Colonic mucosa (tissue), 4 donors: ENCODE results near the gene HK3. TPM values are rescaled to one million over a fixed set of nuclear protein-coding genes. Genes with fewer than 3 reads are reported as not detected.

Experiments used
- DNase-seq: peaks from one replicate; pipeline ENCODE4 v3.0.0-alpha.2; 2020
- H3K27ac ChIP-seq: fragments of 200-600 bp; one replicate; pipeline ENCODE4 v1.8.0; 2021
- H3K27me3 ChIP-seq: fragments of 200-600 bp; one replicate; pipeline ENCODE4 v1.8.0; 2021
- H3K36me3 ChIP-seq: fragments of 200-600 bp; one replicate; pipeline ENCODE4 v1.8.0; 2021
- H3K4me1 ChIP-seq: fragments of 200-600 bp; one replicate; pipeline ENCODE4 v1.8.0; 2021; ENCODE audit warnings: mild to moderate bottlenecking
- H3K4me3 ChIP-seq: fragments of 200-600 bp; one replicate; pipeline ENCODE4 v1.8.0; 2021
- H3K9ac ChIP-seq, 2 donors: one replicate each; pipeline ENCODE4 v1.7.0; 2013; ENCODE audit warnings: control low read depth in 2 of 2, low read depth in 2 of 2, low read length in 2 of 2
- H3K9me3 ChIP-seq: fragments of 200-600 bp; one replicate; pipeline ENCODE4 v1.8.0; 2021
- intact Hi-C: fragments of 100-400 bp; cut with DNase I; formaldehyde crosslinking; loops from one replicate; pipeline ENCODE4 v1.14.1; 2022
- total RNA-seq, 2 donors: library from RNA; stranded (reverse); fragmentation: NEBNext Ultra II Directional in 1 of 2; extraction: Animal tissue kit (Norgen Biotek cat#: 25700) in 1 of 2; gene quantifications; one replicate each; pipeline ENCODE4 v1.2.1, GENCODE V29; 2021
- TF ChIP-seq, protein P1 (sequence below): fragments of 200-600 bp; IDR thresholded peaks from one replicate; pipeline ENCODE4 v1.8.0; 2022; ENCODE audit warnings: antibody characterized with exemption, mild to moderate bottlenecking
- donor health status: healthy.
- donor health status: DM: no; HTN: no; CAD: no.
- donor health status: DM: no; HTN: no; CAD: no.

Gene HK3
- total RNA-seq, 2 donors from 2014 or later: 1.6 to 3.0 TPM

DNA sequence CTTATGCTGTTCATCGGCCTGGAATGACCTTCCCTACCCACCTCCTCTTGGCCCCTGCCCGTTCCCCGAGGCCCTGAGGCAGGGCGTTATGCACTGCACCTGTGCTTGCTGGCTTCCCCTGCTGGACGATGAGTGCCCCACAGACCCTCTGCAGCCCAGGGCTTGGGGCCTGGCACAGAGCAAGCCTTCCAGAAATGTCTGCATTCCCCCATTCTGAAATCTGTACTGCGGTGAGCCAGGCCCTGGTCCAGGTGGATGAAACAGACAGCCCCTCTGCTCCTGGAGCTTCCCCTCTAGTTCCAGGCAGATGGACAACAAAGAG, 53.8 kb downstream of the HK3 start:
- H3K4me1 ChIP-seq: no peaks in the 10 kb centered on the region
- no peaks in the 10 kb centered on the region for H3K27me3 ChIP-seq
- no peak for DNase-seq
- no peaks in the 10 kb centered on the region for H3K9me3 ChIP-seq
- H3K9ac ChIP-seq: no peak overlapping the region
- H3K27ac ChIP-seq: no peak overlapping the region
- intact Hi-C loops: no loop called here
- TF ChIP-seq, protein P1, sequence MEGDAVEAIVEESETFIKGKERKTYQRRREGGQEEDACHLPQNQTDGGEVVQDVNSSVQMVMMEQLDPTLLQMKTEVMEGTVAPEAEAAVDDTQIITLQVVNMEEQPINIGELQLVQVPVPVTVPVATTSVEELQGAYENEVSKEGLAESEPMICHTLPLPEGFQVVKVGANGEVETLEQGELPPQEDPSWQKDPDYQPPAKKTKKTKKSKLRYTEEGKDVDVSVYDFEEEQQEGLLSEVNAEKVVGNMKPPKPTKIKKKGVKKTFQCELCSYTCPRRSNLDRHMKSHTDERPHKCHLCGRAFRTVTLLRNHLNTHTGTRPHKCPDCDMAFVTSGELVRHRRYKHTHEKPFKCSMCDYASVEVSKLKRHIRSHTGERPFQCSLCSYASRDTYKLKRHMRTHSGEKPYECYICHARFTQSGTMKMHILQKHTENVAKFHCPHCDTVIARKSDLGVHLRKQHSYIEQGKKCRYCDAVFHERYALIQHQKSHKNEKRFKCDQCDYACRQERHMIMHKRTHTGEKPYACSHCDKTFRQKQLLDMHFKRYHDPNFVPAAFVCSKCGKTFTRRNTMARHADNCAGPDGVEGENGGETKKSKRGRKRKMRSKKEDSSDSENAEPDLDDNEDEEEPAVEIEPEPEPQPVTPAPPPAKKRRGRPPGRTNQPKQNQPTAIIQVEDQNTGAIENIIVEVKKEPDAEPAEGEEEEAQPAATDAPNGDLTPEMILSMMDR: no peak
- H3K4me3 ChIP-seq: no peak overlapping the region
- H3K36me3 ChIP-seq: no peaks in the 10 kb centered on the region

DNA sequence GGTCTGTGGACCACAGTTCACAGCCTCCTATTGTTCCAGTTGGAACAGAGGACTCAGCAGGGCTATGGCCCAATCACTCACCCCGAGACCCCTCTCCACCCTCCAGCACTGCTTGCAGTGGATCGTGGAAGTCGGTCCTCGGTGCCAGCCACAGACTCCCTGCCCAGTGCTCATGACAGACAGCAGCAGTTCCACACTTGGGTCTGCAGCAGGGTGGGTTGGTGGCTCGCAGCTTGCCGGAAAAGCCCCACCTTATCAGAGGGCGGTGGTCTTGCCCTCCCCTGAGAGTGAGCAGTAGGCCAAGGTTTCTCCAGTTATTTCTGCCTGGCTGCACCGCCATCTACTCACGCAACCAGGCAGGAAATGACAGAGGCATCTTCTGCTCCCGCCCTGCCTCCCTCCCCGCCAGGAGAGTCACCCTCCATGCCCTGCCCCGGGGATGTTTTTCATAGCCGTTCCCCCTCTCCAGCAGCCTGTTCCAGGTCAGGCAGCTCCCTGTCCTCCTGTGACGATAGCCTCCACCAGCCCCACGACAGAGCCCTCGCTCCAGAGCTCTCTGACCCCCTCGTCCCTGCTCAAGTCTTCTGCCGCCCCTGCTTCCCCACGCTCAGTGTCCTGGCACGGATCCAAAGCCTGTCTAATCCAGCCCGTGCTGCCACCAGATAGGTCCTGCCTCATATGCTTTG, 54.3 kb downstream of the HK3 start:
- Histone ChIP-seq H3K4me3 (no peak overlapping the region), H3K27ac (no peak overlapping the region), H3K9ac (no peak overlapping the region), H3K9me3 (no peaks in the 10 kb centered on the region), H3K4me1 (no peaks in the 10 kb centered on the region), H3K27me3 (no peaks in the 10 kb centered on the region), H3K36me3 (no peaks in the 10 kb centered on the region)
- intact Hi-C loops: no loop called here
- TF ChIP-seq, protein P1: no peak
- DNase-seq: no peak

DNA sequence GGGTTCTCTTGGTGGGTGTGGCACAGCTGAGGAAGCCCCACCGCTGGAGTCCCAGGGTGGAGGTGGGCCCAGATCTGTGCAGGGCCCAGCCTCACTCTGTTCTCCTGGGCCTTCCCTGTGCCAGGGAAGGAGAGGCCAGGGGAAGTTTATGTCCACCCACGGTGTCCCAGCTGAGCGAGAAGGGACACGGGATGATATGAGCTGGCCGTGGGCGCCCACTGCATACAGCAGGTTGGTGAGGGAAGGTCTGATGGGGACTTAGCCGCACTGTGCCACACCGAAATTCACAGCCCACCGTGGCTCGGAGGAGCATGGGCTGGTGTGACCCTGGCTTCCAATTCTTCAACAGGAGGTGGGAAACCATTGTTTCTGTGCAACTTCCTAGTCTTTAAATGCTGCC, 54.9 kb downstream of the HK3 start:
- Histone ChIP-seq H3K27ac (no peak overlapping the region), H3K36me3 (no peaks in the 10 kb centered on the region), H3K4me1 (no peaks in the 10 kb centered on the region), H3K9ac (no peak overlapping the region), H3K27me3 (no peaks in the 10 kb centered on the region), H3K4me3 (no peak overlapping the region), H3K9me3 (no peaks in the 10 kb centered on the region)
- DNase-seq: no peak
- TF ChIP-seq, protein P1: no peak
- intact Hi-C loops: no loop called here

DNA sequence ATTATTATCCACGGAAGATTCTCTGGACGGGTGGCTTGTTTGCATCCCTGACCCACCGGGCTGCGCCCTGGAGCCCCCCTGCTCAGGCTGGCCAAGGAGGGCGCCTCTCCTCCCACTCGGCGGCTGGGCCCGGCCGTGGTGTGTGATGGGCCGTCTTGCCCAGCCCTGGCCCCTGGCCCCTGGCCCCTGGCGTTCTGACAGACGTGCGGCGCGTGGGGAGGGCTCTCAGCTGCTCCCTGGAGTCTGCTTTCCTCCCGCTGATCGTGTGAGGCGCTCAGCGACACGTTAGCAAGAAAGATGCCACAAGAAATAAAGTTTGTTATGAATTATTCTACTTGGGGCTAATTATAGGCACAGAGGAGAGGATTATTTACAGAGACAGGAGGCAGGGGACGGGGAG, 55.5 kb downstream of the HK3 start:
- no peak overlapping the region for H3K4me3 ChIP-seq
- no peak overlapping the region for H3K9ac ChIP-seq
- no peaks in the 10 kb centered on the region for H3K9me3 ChIP-seq
- no peaks in the 10 kb centered on the region for H3K36me3 ChIP-seq
- DNase-seq: no peak
- TF ChIP-seq, protein P1: no peak
- no peaks in the 10 kb centered on the region for H3K27me3 ChIP-seq
- intact Hi-C loops: no loop called here
- H3K4me1 ChIP-seq: no peaks in the 10 kb centered on the region
- H3K27ac ChIP-seq: no peak overlapping the region

DNA sequence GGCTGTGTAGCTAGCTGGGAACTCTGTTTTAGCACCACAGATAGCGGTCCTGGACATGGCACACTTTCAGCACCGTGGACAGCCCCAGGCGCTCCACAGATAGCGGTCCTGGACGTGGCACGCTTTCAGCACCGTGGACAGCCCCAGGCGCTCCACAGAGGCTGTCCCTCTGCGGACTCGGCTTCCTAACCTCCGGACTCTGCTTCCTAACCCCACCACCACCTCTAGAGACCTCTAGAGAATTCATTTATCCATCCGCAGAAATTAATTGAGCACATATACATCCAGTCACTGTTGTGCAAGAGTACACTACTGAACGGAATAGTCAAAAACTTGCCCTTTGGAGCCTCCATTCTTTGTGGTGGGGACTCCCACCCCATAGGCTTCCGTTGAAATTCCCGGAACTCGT, 61.4 kb downstream of the HK3 start:
- no peak overlapping the region for H3K9ac ChIP-seq
- H3K27ac ChIP-seq: no peak overlapping the region
- no peaks in the 10 kb centered on the region for H3K9me3 ChIP-seq
- intact Hi-C loops: no loop called here
- no peaks in the 10 kb centered on the region for H3K36me3 ChIP-seq
- no peaks in the 10 kb centered on the region for H3K4me1 ChIP-seq
- TF ChIP-seq, protein P1: no peak
- no peak overlapping the region for H3K4me3 ChIP-seq
- H3K27me3 ChIP-seq: no peaks in the 10 kb centered on the region
- DNase-seq: peak; percentile 84
